Parathyroid adenoma (tissue), 2 donors: ENCODE measurements around the gene TENM4.

Source experiments
- H2AFZ ChIP-seq: fragments of 300-600 bp; sonication (generic); one replicate; pipeline ENCODE4 v1.7.0; 2017; ENCODE audit warnings: antibody characterized with exemption, mild to moderate bottlenecking
- H3K27ac ChIP-seq: fragments of 300-600 bp; sonication (generic); one replicate; pipeline ENCODE4 v1.7.0; 2017
- H3K27me3 ChIP-seq: fragments of 300-600 bp; sonication (generic); one replicate; pipeline ENCODE4 v1.7.0; 2017; ENCODE audit warnings: low read length; ENCODE audit not compliant: control insufficient read depth, insufficient read depth
- H3K36me3 ChIP-seq: fragments of 300-600 bp; sonication (generic); one replicate; pipeline ENCODE4 v1.7.0; 2017; ENCODE audit warnings: low read length; ENCODE audit not compliant: control insufficient read depth, insufficient read depth
- H3K4me1 ChIP-seq: fragments of 300-600 bp; sonication (generic); one replicate; pipeline ENCODE4 v1.7.0; 2017; ENCODE audit warnings: control low read depth
- H3K4me2 ChIP-seq: fragments of 300-600 bp; sonication (generic); one replicate; pipeline ENCODE4 v1.7.0; 2017; ENCODE audit warnings: low read length
- H3K4me3 ChIP-seq: fragments of 300-600 bp; sonication (generic); one replicate; pipeline ENCODE4 v1.7.0; 2017; ENCODE audit warnings: low read depth, low read length
- H3K79me2 ChIP-seq: fragments of 300-600 bp; sonication (generic); one replicate; pipeline ENCODE4 v1.7.0; 2017; ENCODE audit warnings: control low read depth
- H3K9ac ChIP-seq: fragments of 300-600 bp; sonication (generic); one replicate; pipeline ENCODE4 v1.7.0; 2017; ENCODE audit warnings: mild to moderate bottlenecking
- H3K9me3 ChIP-seq: fragments of 300-600 bp; sonication (generic); one replicate; pipeline ENCODE4 v1.7.0; 2017; ENCODE audit warnings: low read length; ENCODE audit not compliant: control insufficient read depth
- CTCF ChIP-seq: fragments of 300-600 bp; sonication (generic); IDR thresholded peaks from one replicate; pipeline ENCODE4 v1.7.0; 2017; ENCODE audit warnings: antibody characterized with exemption, mild to moderate bottlenecking
- donor health status: primary hyperparathyroidism.

TENM4 gene

GRCh38 chr11:79415411-79415810, 25.4 kb downstream of the TENM4 start:
- no peak for TF ChIP-seq CTCF
- H3K9ac ChIP-seq, result no peak overlapping the region
- no peak overlapping the region for H3K27ac ChIP-seq
- H3K79me2 ChIP-seq, result no peaks in the 10 kb centered on the region
- H3K27me3 ChIP-seq, result no peaks in the 10 kb centered on the region
- no peak overlapping the region for H3K4me2 ChIP-seq
- H3K9me3 ChIP-seq, result no peaks in the 10 kb centered on the region
- no peak overlapping the region for H2AFZ ChIP-seq
- H3K36me3 ChIP-seq, result no peaks in the 10 kb centered on the region
- H3K4me1 ChIP-seq, result no peaks in the 10 kb centered on the region
- no peak overlapping the region for H3K4me3 ChIP-seq

- no peak for TF ChIP-seq CTCF
- Histone ChIP-seq H3K9me3 (no peaks in the 10 kb centered on the region), H3K79me2 (no peaks in the 10 kb centered on the region), H3K27me3 (no peaks in the 10 kb centered on the region), H3K4me3 (no peak overlapping the region), H3K4me1 (no peaks in the 10 kb centered on the region), H3K27ac (no peak overlapping the region), H3K4me2 (no peak overlapping the region), H2AFZ (no peak overlapping the region), H3K9ac (no peak overlapping the region), H3K36me3 (no peaks in the 10 kb centered on the region)
Observed at GRCh38 chr11:79414644-79415317, 26.0 kb downstream of the TENM4 start.

- Histone ChIP-seq H3K27me3 (no peaks in the 10 kb centered on the region), H3K4me3 (no peak overlapping the region), H3K9ac (no peak overlapping the region), H3K9me3 (no peaks in the 10 kb centered on the region), H3K4me2 (no peak overlapping the region), H3K27ac (no peak overlapping the region), H2AFZ (no peak overlapping the region), H3K79me2 (no peaks in the 10 kb centered on the region), H3K36me3 (no peaks in the 10 kb centered on the region), H3K4me1 (no peaks in the 10 kb centered on the region)
- no peak for TF ChIP-seq CTCF
Observed at GRCh38 chr11:79414041-79414440, 26.8 kb downstream of the TENM4 start.

- no peaks in the 10 kb centered on the region for H3K27me3 ChIP-seq
- H3K4me1 ChIP-seq, result no peaks in the 10 kb centered on the region
- no peaks in the 10 kb centered on the region for H3K79me2 ChIP-seq
- H2AFZ ChIP-seq, result no peak overlapping the region
- no peaks in the 10 kb centered on the region for H3K36me3 ChIP-seq
- H3K27ac ChIP-seq, result no peak overlapping the region
- H3K4me2 ChIP-seq, result no peak overlapping the region
- TF ChIP-seq CTCF, result no peak
- no peaks in the 10 kb centered on the region for H3K9me3 ChIP-seq
- no peak overlapping the region for H3K4me3 ChIP-seq
- no peak overlapping the region for H3K9ac ChIP-seq
Observed at GRCh38 chr11:79413268-79413667, 27.6 kb downstream of the TENM4 start.

GRCh38 chr11:79412761-79413160, 28.1 kb downstream of the TENM4 start:
- Histone ChIP-seq H3K4me2 (no peak overlapping the region), H3K27ac (no peak overlapping the region), H3K4me3 (no peak overlapping the region), H3K9ac (no peak overlapping the region), H3K27me3 (no peaks in the 10 kb centered on the region), H3K9me3 (no peaks in the 10 kb centered on the region), H2AFZ (no peak overlapping the region), H3K36me3 (no peaks in the 10 kb centered on the region), H3K79me2 (no peaks in the 10 kb centered on the region), H3K4me1 (no peaks in the 10 kb centered on the region)
- no peak for TF ChIP-seq CTCF
